RWPE2 (cell line): ENCODE measurements around the gene KCNAB1.
"Not testable (repeated sequence)": the region's sequence is repeated elsewhere in the genome, so short reads cannot be mapped to it uniquely, and the experiment has no call there.

Source experiments
- ATAC-seq: fragments of 200-7000 bp; cut with Tn5 transposase; 3 replicates; pipeline ENCODE4 v1.9.1; 2021; ENCODE audit warnings: low read depth
- DNase-seq: peaks from one replicate; pipeline ENCODE4 v3.0.0-alpha.2; 2020; ENCODE audit warnings: low spot score
- H3K27ac ChIP-seq: fragments of 450-650 bp; 2 replicates; pipeline ENCODE4 v1.5.1; 2017; ENCODE audit warnings: mild to moderate bottlenecking; ENCODE audit not compliant: poor library complexity, severe bottlenecking
- H3K27me3 ChIP-seq: fragments of 250-450 bp; sonication (Bioruptor Pico); 2 replicates; pipeline ENCODE4 v1.5.1; 2021; ENCODE audit warnings: mild to moderate bottlenecking, moderate library complexity; ENCODE audit not compliant: insufficient read depth, poor library complexity, severe bottlenecking
- H3K36me3 ChIP-seq: fragments of 250-450 bp; sonication (Bioruptor Pico); 2 replicates; pipeline ENCODE4 v1.5.1; 2020; ENCODE audit warnings: low read depth, mild to moderate bottlenecking, moderate library complexity
- H3K4me1 ChIP-seq: fragments of 250-450 bp; sonication (Bioruptor Pico); 2 replicates; pipeline ENCODE4 v1.5.1; 2021; ENCODE audit warnings: mild to moderate bottlenecking, moderate library complexity; ENCODE audit not compliant: insufficient read depth, poor library complexity, severe bottlenecking
- H3K4me3 ChIP-seq: fragments of 250-450 bp; sonication (Bioruptor Pico); 2 replicates; pipeline ENCODE4 v1.5.1; 2021; ENCODE audit warnings: mild to moderate bottlenecking, moderate library complexity; ENCODE audit not compliant: severe bottlenecking
- H3K9me3 ChIP-seq: fragments of 250-450 bp; sonication (Bioruptor Pico); 2 replicates; pipeline ENCODE4 v1.5.1; 2021; ENCODE audit warnings: mild to moderate bottlenecking, moderate library complexity; ENCODE audit not compliant: severe bottlenecking
- CTCF ChIP-seq: fragments of 450-650 bp; IDR thresholded peaks from one replicate; pipeline ENCODE4 v1.5.1; 2017; ENCODE audit warnings: mild to moderate bottlenecking, moderate library complexity; ENCODE audit not compliant: poor library complexity, severe bottlenecking

KCNAB1 gene

GRCh38 chr3:156120528-156121251, at the start of gene KCNAB1:
KCNAB1 (plus strand) TSS chr3:156120578.
- Histone ChIP-seq H3K4me3 (no peak within 1 kb of the TSS), H3K36me3 (no peaks in the 10 kb centered on the region), H3K27me3 (peaks cover 26% of the 10 kb centered on the region), H3K4me1 (no peaks in the 10 kb centered on the region), H3K9me3 (no peaks in the 10 kb centered on the region), H3K27ac (no peak within 1 kb of the TSS)
- ATAC-seq, result peak; percentile 49; the same call in 1 of the 3 replicates
- no peak for DNase-seq
- no peak for TF ChIP-seq CTCF

GRCh38 chr3:156071031-156071430, 49.3 kb upstream of the KCNAB1 start:
- Histone ChIP-seq H3K27me3 (no peaks in the 10 kb centered on the region), H3K4me1 (no peaks in the 10 kb centered on the region), H3K4me3 (no peak overlapping the region), H3K27ac (no peak overlapping the region), H3K36me3 (no peaks in the 10 kb centered on the region), H3K9me3 (no peaks in the 10 kb centered on the region)
- DNase-seq (no peak), ATAC-seq (no peak)
- no peak for TF ChIP-seq CTCF

- not testable (repeated sequence) for H3K27ac ChIP-seq, H3K9me3 ChIP-seq, H3K4me3 ChIP-seq, H3K4me1 ChIP-seq, H3K36me3 ChIP-seq, H3K27me3 ChIP-seq, ATAC-seq, DNase-seq
These were observed 47.3 kb upstream of the KCNAB1 start for GRCh38 chr3:156072950-156073657.

- no peaks in the 10 kb centered on the region for H3K4me1 ChIP-seq
- no peak for TF ChIP-seq CTCF
- no peak for ATAC-seq
These were observed 30.3 kb upstream of the KCNAB1 start for GRCh38 chr3:156090126-156090525.

GRCh38 chr3:156093964-156094363, 26.4 kb upstream of the KCNAB1 start:
- Histone ChIP-seq H3K4me1 (no peaks in the 10 kb centered on the region), H3K4me3 (no peak overlapping the region), H3K27me3 (no peaks in the 10 kb centered on the region), H3K9me3 (no peaks in the 10 kb centered on the region), H3K36me3 (no peaks in the 10 kb centered on the region), H3K27ac (no peak overlapping the region)
- no peak for TF ChIP-seq CTCF
- no peak for DNase-seq
- ATAC-seq, result no peak

More at GRCh38 chr3:156090126-156090525, 30.3 kb upstream of the KCNAB1 start:
- Histone ChIP-seq H3K36me3 (no peaks in the 10 kb centered on the region), H3K9me3 (no peaks in the 10 kb centered on the region), H3K27me3 (no peaks in the 10 kb centered on the region), H3K4me3 (no peak overlapping the region), H3K27ac (no peak overlapping the region)
- DNase-seq, result no peak
